Activated naive CD8-positive, alpha-beta T cell treated with anti-CD3 and anti-CD28 coated beads, Interleukin-2, amount 10 ng/mL, durations not matched to agents 7 days and 5 days (primary cell): ENCODE data around the gene PCBP3. TPM values are rescaled to one million over a fixed set of nuclear protein-coding genes. Genes with fewer than 3 reads are reported as not detected.
A peak's percentile ranks its signal among the peaks of the same experiment; 100 is the strongest.

ENCODE experiments used
- ATAC-seq: fragments of 150-1000 bp; cut with Tn5 transposase; one replicate; pipeline ENCODE4 v1.10.0; 2021; ENCODE audit warnings: low read depth, moderate library complexity
- POLR2A ChIA-PET: fragments of 350-600 bp; sonication (Branson Sonifier 250); formaldehyde crosslinking; loops from one replicate; lab custom pipeline; 2021; ENCODE audit warnings: antibody characterized with exemption; lab: Charles Lee
- DNase-seq: peaks from one replicate; pipeline ENCODE4 v3.0.0; 2021
- H3K27ac Mint-ChIP-seq: one replicate; pipeline ENCODE4 v1.8.0; 2022; ENCODE audit warnings: mild to moderate bottlenecking, mixed read lengths
- H3K27me3 Mint-ChIP-seq: one replicate; pipeline ENCODE4 v1.8.0; 2022; ENCODE audit warnings: mild to moderate bottlenecking, moderate library complexity, mixed read lengths
- H3K36me3 Mint-ChIP-seq: one replicate; pipeline ENCODE4 v1.8.0; 2021; ENCODE audit warnings: mild to moderate bottlenecking, mixed read lengths
- H3K4me1 Mint-ChIP-seq: one replicate; pipeline ENCODE4 v1.8.0; 2021; ENCODE audit warnings: mixed read lengths
- H3K4me3 Mint-ChIP-seq: one replicate; pipeline ENCODE4 v1.8.0; 2022; ENCODE audit warnings: mild to moderate bottlenecking, moderate library complexity, mixed read lengths
- H3K9me3 Mint-ChIP-seq: one replicate; pipeline ENCODE4 v1.8.0; 2021; ENCODE audit warnings: mixed read lengths
- total RNA-seq, 2 experiments: library from RNA; stranded (reverse); gene quantifications; one replicate each; pipeline ENCODE4 v1.2.3, GENCODE V29; 2021

Gene PCBP3
- total RNA-seq, 2 experiments from 2014 or later = 1.2 TPM; not detected in 1

GRCh38 chr21:45985471-45986315 is 342.2 kb downstream of the PCBP3 start:
- POLR2A ChIA-PET = interaction anchor here (0.7 kb wide), 1 partner anchor 110 kb away, joined by 3 read pairs; no protein-coding TSS in a partner anchor
- H3K27ac Mint-ChIP-seq = no peak overlapping the region
- H3K9me3 Mint-ChIP-seq = no peaks in the 10 kb centered on the region
- ATAC-seq (no peak), DNase-seq (peak; percentile 22)
- H3K27me3 Mint-ChIP-seq = peaks cover 9% of the 10 kb centered on the region
- no peaks in the 10 kb centered on the region for H3K4me1 Mint-ChIP-seq
- H3K36me3 Mint-ChIP-seq = no peaks in the 10 kb centered on the region
- no peak overlapping the region for H3K4me3 Mint-ChIP-seq

GRCh38 chr21:45986316-45987051 is 343.0 kb downstream of the PCBP3 start:
- Mint-ChIP-seq H3K27me3 (peaks cover 9% of the 10 kb centered on the region), H3K4me1 (no peaks in the 10 kb centered on the region), H3K36me3 (no peaks in the 10 kb centered on the region), H3K9me3 (no peaks in the 10 kb centered on the region), H3K27ac (no peak overlapping the region), H3K4me3 (no peak overlapping the region)
- POLR2A ChIA-PET = interaction anchor here (0.7 kb wide), 1 partner anchor 109 kb away, joined by 3 read pairs; no protein-coding TSS in a partner anchor
- no peak for ATAC-seq
- DNase-seq = no peak

- Mint-ChIP-seq H3K27ac (no peak overlapping the region), H3K4me3 (no peak overlapping the region), H3K36me3 (no peaks in the 10 kb centered on the region), H3K9me3 (no peaks in the 10 kb centered on the region), H3K27me3 (peaks cover 9% of the 10 kb centered on the region), H3K4me1 (no peaks in the 10 kb centered on the region)
- peak; percentile 20 for DNase-seq
- no peak for ATAC-seq
- POLR2A ChIA-PET = no interaction called here
Measured at GRCh38 chr21:45987121-45987711, 343.7 kb downstream of the PCBP3 start.

- H3K4me1 Mint-ChIP-seq = no peaks in the 10 kb centered on the region
- H3K9me3 Mint-ChIP-seq = no peaks in the 10 kb centered on the region
- peaks cover 3% of the 10 kb centered on the region for H3K27me3 Mint-ChIP-seq
- H3K27ac Mint-ChIP-seq = no peak overlapping the region
- H3K4me3 Mint-ChIP-seq = no peak overlapping the region
- peak; percentile 20 for DNase-seq
- ATAC-seq = no peak
- POLR2A ChIA-PET = no interaction called here
- H3K36me3 Mint-ChIP-seq = no peaks in the 10 kb centered on the region
Measured at GRCh38 chr21:45988366-45989347, 345.1 kb downstream of the PCBP3 start.

GRCh38 chr21:45989355-45990048 is 346.0 kb downstream of the PCBP3 start:
- peaks cover 3% of the 10 kb centered on the region for H3K27me3 Mint-ChIP-seq
- DNase-seq = peak; percentile 28
- no peaks in the 10 kb centered on the region for H3K4me1 Mint-ChIP-seq
- no peak overlapping the region for H3K27ac Mint-ChIP-seq
- POLR2A ChIA-PET = no interaction called here
- H3K9me3 Mint-ChIP-seq = no peaks in the 10 kb centered on the region
- H3K4me3 Mint-ChIP-seq = no peak overlapping the region
- no peaks in the 10 kb centered on the region for H3K36me3 Mint-ChIP-seq
- no peak for ATAC-seq

GRCh38 chr21:45990049-45990711 is 346.7 kb downstream of the PCBP3 start:
- H3K27me3 Mint-ChIP-seq = no peaks in the 10 kb centered on the region
- H3K27ac Mint-ChIP-seq = no peak overlapping the region
- DNase-seq (peak; percentile 13), ATAC-seq (no peak)
- no peaks in the 10 kb centered on the region for H3K36me3 Mint-ChIP-seq
- no peaks in the 10 kb centered on the region for H3K4me1 Mint-ChIP-seq
- POLR2A ChIA-PET = no interaction called here
- no peaks in the 10 kb centered on the region for H3K9me3 Mint-ChIP-seq
- H3K4me3 Mint-ChIP-seq = no peak overlapping the region

- DNase-seq = peak; percentile 20
- H3K36me3 Mint-ChIP-seq = no peaks in the 10 kb centered on the region
- H3K9me3 Mint-ChIP-seq = no peaks in the 10 kb centered on the region
- POLR2A ChIA-PET = no interaction called here
- H3K27me3 Mint-ChIP-seq = no peaks in the 10 kb centered on the region
- no peaks in the 10 kb centered on the region for H3K4me1 Mint-ChIP-seq
- ATAC-seq = no peak
- H3K27ac Mint-ChIP-seq = no peak overlapping the region
- no peak overlapping the region for H3K4me3 Mint-ChIP-seq
Measured at GRCh38 chr21:45990741-45991605, 347.4 kb downstream of the PCBP3 start.

- Mint-ChIP-seq H3K36me3 (no peaks in the 10 kb centered on the region), H3K4me1 (no peaks in the 10 kb centered on the region), H3K4me3 (no peak overlapping the region), H3K27me3 (no peaks in the 10 kb centered on the region), H3K27ac (no peak overlapping the region), H3K9me3 (no peaks in the 10 kb centered on the region)
- POLR2A ChIA-PET = no interaction called here
- ATAC-seq = no peak
- peak; percentile 16 for DNase-seq
Measured at GRCh38 chr21:45991606-45992300, 348.2 kb downstream of the PCBP3 start.
